GM12878 (cell line): ENCODE measurements around the gene ZFP14. TPM values are rescaled to one million over a fixed set of nuclear protein-coding genes. Genes with fewer than 3 reads are reported as not detected.
"Not testable (repeated sequence)": the region's sequence is repeated elsewhere in the genome, so short reads cannot be mapped to it uniquely, and the experiment has no call there.

ENCODE experiments used
- ATAC-seq: fragments of 200-7000 bp; cut with Tn5 transposase; 3 replicates; pipeline ENCODE4 v1.9.1; 2020; ENCODE audit warnings: mild to moderate bottlenecking, moderate library complexity
- BruUV-seq: library from RNA; stranded (reverse); fragments of 400-500 nt; replicated peaks from 2 replicates; lab custom pipeline; 2021; lab: Mats Ljungman, UMichigan
- CTCF ChIA-PET: fragments of 300-600 bp; sonication (Branson Sonifier 250); formaldehyde crosslinking; extraction: SDS; loops from one replicate; lab custom pipeline; 2021; ENCODE audit warnings: inconsistent platforms; lab: Yijun Ruan, JAX
- POLR2A ChIA-PET: fragments of 350-600 bp; formaldehyde crosslinking; extraction: SDS; loops from one replicate; lab custom pipeline; 2021; ENCODE audit warnings: inconsistent platforms; lab: Charles Lee
- RAD21 ChIA-PET: fragments of 300-600 bp; sonication (Branson Sonifier 250); formaldehyde crosslinking; loops from one replicate; lab custom pipeline; 2023; ENCODE audit warnings: antibody characterized with exemption; ENCODE audit not compliant: unreplicated experiment; lab: Charles Lee
- SMC1A ChIA-PET: fragments of 300-600 bp; sonication (Branson Sonifier 250); formaldehyde crosslinking; loops from one replicate; lab custom pipeline; 2023; ENCODE audit not compliant: unreplicated experiment, uncharacterized antibody; lab: Charles Lee
- DNase-seq: peaks from one replicate; pipeline ENCODE4 v3.0.0-alpha.2; 2011; ENCODE audit warnings: low read depth, low spot score
- FAIRE-seq: peaks from 3 replicates; lab custom pipeline; 2011; peaks lifted over from hg19 to GRCh38; lab: Jason Lieb, UNC
- H2AFZ ChIP-seq: 2 replicates; pipeline ENCODE4 v1.6.0; 2011; ENCODE audit warnings: low read depth, low read length, control low read depth; ENCODE audit not compliant: control insufficient read depth
- H3K27ac ChIP-seq: 2 replicates; pipeline ENCODE4 v1.5.1; 2011; ENCODE audit warnings: control low read depth; ENCODE audit not compliant: control insufficient read depth, insufficient read depth
- H3K27me3 ChIP-seq, 2 experiments: replicated peaks in 1 of 2; 2 replicates each; pipeline versions ENCODE4 v1.6.0 to v1.6.1; 2011; ENCODE audit warnings: low read length in 1 of 2; ENCODE audit not compliant: control insufficient read depth in 2 of 2, insufficient read depth in 2 of 2
- H3K36me3 ChIP-seq, 2 experiments: 2 replicates each; pipeline ENCODE4 v1.5.1; 2011; ENCODE audit warnings: low read length in 1 of 2; ENCODE audit not compliant: control insufficient read depth in 2 of 2, insufficient read depth in 2 of 2
- H3K4me1 ChIP-seq: 2 replicates; pipeline ENCODE4 v1.6.1; 2011; ENCODE audit warnings: mild to moderate bottlenecking, low read length, moderate library complexity, mixed read lengths; ENCODE audit not compliant: control insufficient read depth, insufficient read depth
- H3K4me2 ChIP-seq: 2 replicates; pipeline ENCODE4 v1.6.0; 2011; ENCODE audit warnings: control low read depth; ENCODE audit not compliant: control insufficient read depth, insufficient read depth
- H3K4me3 ChIP-seq: fragments of 200-600 bp; sonication (generic); 2 replicates; pipeline ENCODE4 v1.5.1; 2016
- H3K79me2 ChIP-seq: 2 replicates; pipeline ENCODE4 v1.6.0; 2011; ENCODE audit warnings: low read length; ENCODE audit not compliant: control insufficient read depth, insufficient read depth
- H3K9ac ChIP-seq: 2 replicates; pipeline ENCODE4 v1.8.0; 2011; ENCODE audit warnings: low read length, control low read depth, mixed read lengths; ENCODE audit not compliant: control insufficient read depth, insufficient read depth
- H3K9me3 ChIP-seq: replicated peaks from 3 replicates; pipeline ENCODE4 v1.5.1; 2011; ENCODE audit warnings: mild to moderate bottlenecking, low read length; ENCODE audit not compliant: control insufficient read depth, insufficient read depth
- H4K20me1 ChIP-seq: 2 replicates; pipeline ENCODE4 v1.6.0; 2011; ENCODE audit not compliant: control insufficient read depth, insufficient read depth
- WGBS: methylation state at CpG from one replicate; pipeline ENCODE4 v1.1.6; 2016; ENCODE audit warnings: low lambda C conversion rate; ENCODE audit not compliant: insufficient replicate concordance, insufficient coverage; ENCODE audit errors: missing lambda C conversion rate; 5-methylcytosine and 5-hydroxymethylcytosine counted together
- in situ Hi-C: fragments of 300-500 bp; cut with MboI; formaldehyde crosslinking; loops from 9 replicates; pipeline ENCODE4 v1.14.3; 2018; ENCODE audit warnings: mixed read lengths
- intact Hi-C: fragments of 100-400 bp; cut with micrococcal nuclease; formaldehyde crosslinking; loops from one replicate; pipeline ENCODE4 v1.14.2; 2022; ENCODE audit not compliant: unreplicated experiment
- polyA plus RNA-seq, 11 experiments: library from polyadenylated mRNA; depleted of rRNA in 4 of 11; unstranded in 6 of 11; stranded (reverse) in 5 of 11; fragments of >200 nt; fragmentation: Nextera tagmentation in 4 of 11; fragmentation: Illumina TruSeq in 1 of 11; extraction: Ambion mirVana in 4 of 11; extraction: Trizol in 1 of 11; gene quantifications; 1 replicate in 1 of 11; 2 replicates in 10 of 11; pipeline versions ENCODE4 v1.2.1 to v1.2.3, GENCODE V29; 2011 to 2016; ENCODE audit warnings: inconsistent platforms in 2 of 11, missing spikeins in 2 of 11, low read depth in 1 of 11
- total RNA-seq, 4 experiments: library from RNA; depleted of rRNA in 3 of 4; stranded (reverse); fragments of >200 nt in 3 of 4; fragmentation: Illumina TruSeq in 1 of 4; extraction: Trizol in 1 of 4; gene quantifications; 2 replicates each; pipeline versions ENCODE4 v1.2.1 to v1.2.3, GENCODE V29; 2013 to 2021

Gene ZFP14
- total and polyA plus RNA-seq, 10 of the 15 experiments (the other 5 are each of a cell fraction or from before 2014, with no cell fraction given), result 0.61 to 2.6 (median 0.83) TPM

DNA sequence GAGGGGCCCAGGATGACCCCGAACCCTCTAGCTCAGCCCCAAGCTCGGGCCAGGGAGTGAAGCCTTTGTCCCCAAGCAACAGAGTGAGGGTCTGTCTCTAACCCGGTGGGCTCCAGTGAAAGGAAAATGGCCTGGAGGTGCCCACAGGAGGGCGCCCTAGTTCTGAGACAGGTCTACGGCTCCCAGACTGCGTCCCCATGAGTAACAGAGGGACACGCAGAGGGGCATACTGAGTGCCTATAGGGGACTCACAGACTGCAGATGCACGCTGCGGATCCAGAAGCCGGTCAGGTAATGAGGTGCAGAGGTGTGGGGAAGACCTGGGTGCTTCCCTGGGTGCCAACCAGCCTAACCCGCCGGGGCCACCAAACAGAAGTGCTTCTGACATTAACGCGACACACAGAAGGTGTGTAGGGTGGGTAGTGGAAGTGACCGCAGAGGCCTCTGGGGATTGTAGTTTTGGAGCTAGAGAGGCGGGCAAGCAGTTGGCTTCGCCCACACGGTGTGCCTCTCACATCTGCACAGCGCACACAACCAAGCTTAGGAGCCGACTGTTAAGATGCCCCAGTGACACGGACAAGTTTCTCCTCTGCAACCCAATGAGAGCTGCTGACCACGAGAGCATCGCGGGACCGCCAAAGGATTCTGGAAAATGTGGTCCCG is 67.8 kb downstream of the ZFP14 start:
- DNase-seq, H2AFZ ChIP-seq, ATAC-seq, H4K20me1 ChIP-seq, RAD21 ChIA-PET, FAIRE-seq, BruUV-seq, H3K36me3 ChIP-seq, CTCF ChIA-PET, intact Hi-C loops, H3K27me3 ChIP-seq, H3K4me3 ChIP-seq, H3K9ac ChIP-seq, H3K4me1 ChIP-seq, H3K9me3 ChIP-seq, SMC1A ChIA-PET, H3K27ac ChIP-seq, in situ Hi-C loops, POLR2A ChIA-PET, H3K79me2 ChIP-seq, H3K4me2 ChIP-seq: not testable (repeated sequence)
- 94% methylated on average over 12 of the region's 26 CpGs for WGBS

DNA sequence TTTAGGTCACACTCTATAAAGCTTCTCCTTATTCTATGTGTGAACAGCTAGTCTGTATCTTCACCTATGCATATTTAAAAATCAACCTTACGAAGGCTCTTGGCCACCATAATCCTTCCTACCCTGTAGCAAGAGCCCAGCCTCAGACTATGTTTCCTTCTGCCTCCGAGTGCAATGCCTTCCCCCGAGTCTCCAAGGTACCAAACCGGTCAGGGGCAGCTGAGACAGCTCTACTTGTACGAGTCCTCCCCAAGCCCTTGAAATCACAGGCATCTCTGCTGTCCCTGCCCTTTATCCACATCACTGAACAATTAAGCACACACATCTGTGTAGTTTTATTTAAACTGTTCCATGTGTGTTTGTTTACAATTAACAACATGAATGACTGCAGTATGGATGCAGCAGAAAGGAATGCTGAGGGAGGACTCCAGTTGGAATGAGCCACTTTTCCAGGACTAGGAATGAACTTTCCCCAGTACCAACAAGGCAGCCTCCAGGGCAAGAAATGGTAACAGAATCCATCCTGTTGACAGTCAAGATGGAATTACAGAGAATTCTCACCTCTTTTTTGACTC is 68.5 kb downstream of the ZFP14 start:
- WGBS, result no CpG with 5 or more reads among the region's 5 CpGs
- intact Hi-C loops, result not testable (repeated sequence)

DNA sequence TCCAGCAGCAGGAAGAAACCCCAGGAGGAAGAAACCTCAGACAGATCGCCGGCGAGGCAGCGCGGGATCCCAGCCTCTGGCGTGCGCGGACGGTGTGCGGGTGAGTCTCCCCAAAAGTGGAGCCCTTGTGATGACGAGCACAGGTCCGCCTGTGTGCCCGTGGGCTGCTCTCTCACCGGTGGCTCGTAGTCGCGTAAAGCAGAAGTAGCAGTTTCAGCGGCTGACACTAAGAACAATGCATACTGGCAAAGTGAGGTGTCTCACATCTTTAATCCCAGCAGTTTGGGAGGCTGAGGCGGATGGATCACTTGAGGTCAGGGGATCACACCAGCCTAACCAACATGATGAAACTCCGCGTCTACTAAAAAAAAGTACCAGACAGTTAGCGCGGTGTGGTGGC is 69.2 kb downstream of the ZFP14 start:
- H3K27me3 ChIP-seq, CTCF ChIA-PET, SMC1A ChIA-PET, ATAC-seq, RAD21 ChIA-PET, H3K79me2 ChIP-seq, H3K4me3 ChIP-seq, H3K9me3 ChIP-seq, H3K9ac ChIP-seq, intact Hi-C loops, DNase-seq, H3K27ac ChIP-seq, BruUV-seq, FAIRE-seq, H3K4me1 ChIP-seq, in situ Hi-C loops, H3K4me2 ChIP-seq, H4K20me1 ChIP-seq, H2AFZ ChIP-seq, POLR2A ChIA-PET, H3K36me3 ChIP-seq: not testable (repeated sequence)
- WGBS, result 33% methylated on average over 7 of the region's 23 CpGs

More for the DNA sequence above, 68.5 kb downstream of the ZFP14 start:
- H3K4me3 ChIP-seq, H3K9me3 ChIP-seq, BruUV-seq, H4K20me1 ChIP-seq, H3K36me3 ChIP-seq, H3K79me2 ChIP-seq, H3K9ac ChIP-seq, ATAC-seq, H3K27me3 ChIP-seq, SMC1A ChIA-PET, H3K4me1 ChIP-seq, CTCF ChIA-PET, DNase-seq, H2AFZ ChIP-seq, H3K27ac ChIP-seq, POLR2A ChIA-PET, FAIRE-seq, in situ Hi-C loops, H3K4me2 ChIP-seq, RAD21 ChIA-PET: not testable (repeated sequence)

DNA sequence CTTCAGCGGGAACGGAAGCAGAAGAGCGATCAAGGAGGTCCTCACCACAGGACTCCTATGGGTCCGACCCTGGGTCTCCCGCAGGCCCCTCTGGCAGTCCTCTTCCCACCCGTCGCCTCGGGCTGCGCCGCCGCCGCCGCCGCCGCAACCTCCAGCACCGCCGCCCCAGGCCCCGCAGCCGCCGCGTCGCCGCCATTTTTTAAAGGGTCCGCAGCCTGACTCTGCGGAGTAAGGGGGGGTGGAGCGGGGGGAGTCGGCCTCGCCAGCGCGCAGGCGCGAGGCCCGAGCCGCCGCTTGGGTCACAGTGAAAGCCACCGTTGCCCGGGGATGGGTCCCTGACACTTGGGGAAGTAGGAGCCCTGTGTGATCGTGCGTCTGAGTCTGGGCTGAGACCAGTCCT is 69.7 kb downstream of the ZFP14 start:
- H3K79me2 ChIP-seq, H3K4me2 ChIP-seq, intact Hi-C loops, H3K27me3 ChIP-seq, in situ Hi-C loops, DNase-seq, H3K4me1 ChIP-seq, SMC1A ChIA-PET, H3K9me3 ChIP-seq, ATAC-seq, H3K36me3 ChIP-seq, RAD21 ChIA-PET, POLR2A ChIA-PET, CTCF ChIA-PET, H3K27ac ChIP-seq, H3K9ac ChIP-seq, FAIRE-seq, BruUV-seq, H2AFZ ChIP-seq, H3K4me3 ChIP-seq, H4K20me1 ChIP-seq: not testable (repeated sequence)
- 84% methylated on average over 24 of the region's 39 CpGs for WGBS
